Measurements from ENCODE around the gene PGBD1.

DNA sequence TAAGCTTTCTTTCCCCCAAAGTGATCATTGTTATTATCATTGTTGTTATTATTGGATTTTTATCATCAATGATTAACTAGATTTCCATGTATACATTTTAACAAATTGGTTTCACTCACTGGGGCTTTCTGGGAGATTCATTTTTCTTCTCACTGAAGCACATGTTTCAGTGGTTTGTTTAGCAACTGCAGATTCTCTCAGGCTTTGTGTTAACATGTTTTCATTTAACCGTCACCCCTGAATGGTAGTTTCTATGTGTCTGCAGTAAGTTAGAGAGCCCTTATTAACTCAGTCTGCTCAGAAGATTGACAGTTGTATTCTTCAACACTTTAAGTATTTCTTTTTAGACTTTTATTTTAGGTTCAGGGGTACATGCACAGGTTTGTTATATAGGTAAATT is 41.7 kb upstream of the PGBD1 start:
- TF ChIP-seq, protein P1, sequence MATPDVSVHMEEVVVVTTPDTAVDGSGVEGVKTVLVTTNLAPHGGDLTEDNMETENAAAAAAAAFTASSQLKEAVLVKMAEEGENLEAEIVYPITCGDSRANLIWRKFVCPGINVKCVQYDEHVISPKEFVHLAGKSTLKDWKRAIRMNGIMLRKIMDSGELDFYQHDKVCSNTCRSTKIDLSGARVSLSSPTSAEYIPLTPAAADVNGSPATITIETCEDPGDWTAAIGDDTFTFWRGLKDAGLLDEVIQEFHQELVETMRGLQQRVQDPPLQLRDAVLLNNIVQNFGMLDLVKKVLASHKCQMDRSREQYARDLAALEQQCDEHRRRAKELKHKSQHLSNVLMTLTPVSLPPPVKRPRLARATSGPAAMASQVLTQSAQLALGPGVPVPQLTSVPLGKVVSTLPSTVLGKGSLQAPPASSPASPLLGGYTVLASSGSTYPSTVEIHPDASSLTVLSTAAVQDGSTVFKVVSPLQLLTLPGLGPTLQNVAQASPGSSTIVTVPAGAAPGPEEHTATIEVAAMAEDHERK (CRISPR knock-in tag; IDR thresholded peaks at IDR 0.05; ENCODE audit: low read depth), result no peak
- TF ChIP-seq TBL1XR1 (IDR thresholded peaks at IDR 0.05; ENCODE audit: borderline replicate concordance, low read length, partially characterized antibody) (no peak), NFRKB (IDR thresholded peaks at IDR 0.05) (no peak), ZNF652 (CRISPR knock-in tag; IDR thresholded peaks at IDR 0.05; ENCODE audit: borderline replicate concordance, low read depth) (no peak), MAFF (IDR thresholded peaks at IDR 0.05; ENCODE audit: low read depth, low read length) (no peak), ZSCAN5A (CRISPR knock-in tag; IDR thresholded peaks at IDR 0.05; ENCODE audit: borderline replicate concordance) (no peak)
- TF ChIP-seq, protein P2, sequence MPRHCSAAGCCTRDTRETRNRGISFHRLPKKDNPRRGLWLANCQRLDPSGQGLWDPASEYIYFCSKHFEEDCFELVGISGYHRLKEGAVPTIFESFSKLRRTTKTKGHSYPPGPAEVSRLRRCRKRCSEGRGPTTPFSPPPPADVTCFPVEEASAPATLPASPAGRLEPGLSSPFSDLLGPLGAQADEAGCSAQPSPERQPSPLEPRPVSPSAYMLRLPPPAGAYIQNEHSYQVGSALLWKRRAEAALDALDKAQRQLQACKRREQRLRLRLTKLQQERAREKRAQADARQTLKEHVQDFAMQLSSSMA (CRISPR knock-in tag; IDR thresholded peaks at IDR 0.05), result no peak

Measured in HepG2 (cell line).